Omental fat pad (tissue), 4 donors: ENCODE results near the gene PSMB4. TPM values are rescaled to one million over a fixed set of nuclear protein-coding genes. Genes with fewer than 3 reads are reported as not detected.

Experiments
- ATAC-seq: fragments of 150-250 bp; one replicate; pipeline ENCODE4 v1.9.1; 2016; ENCODE audit warnings: mild to moderate bottlenecking, moderate library complexity; ENCODE audit not compliant: low FRiP score
- DNase-seq: peaks from one replicate; pipeline ENCODE4 v3.0.0-alpha.2; 2019; ENCODE audit warnings: low spot score
- small RNA-seq: library from RNA; depleted of rRNA; stranded (forward); fragments of <200 nt; gene quantifications from one replicate; pipeline ENCODE3, GENCODE V24; 2016
- total RNA-seq, 4 donors: library from RNA; depleted of rRNA; stranded (reverse); fragments of >200 nt; gene quantifications; one replicate each; pipeline ENCODE4 v1.1.0, GENCODE V29; 2016
- TF ChIP-seq, protein P1 (sequence below), 3 donors: fragments of 450-650 bp; IDR thresholded peaks; one replicate each; pipeline ENCODE4 v1.5.1; 2016 to 2017; ENCODE audit warnings: antibody characterized with exemption in 3 of 3, mild to moderate bottlenecking in 3 of 3, moderate library complexity in 2 of 3

The PSMB4 gene
- total RNA-seq, 4 donors from 2014 or later: 218 to 238 (median 231) TPM

DNA sequence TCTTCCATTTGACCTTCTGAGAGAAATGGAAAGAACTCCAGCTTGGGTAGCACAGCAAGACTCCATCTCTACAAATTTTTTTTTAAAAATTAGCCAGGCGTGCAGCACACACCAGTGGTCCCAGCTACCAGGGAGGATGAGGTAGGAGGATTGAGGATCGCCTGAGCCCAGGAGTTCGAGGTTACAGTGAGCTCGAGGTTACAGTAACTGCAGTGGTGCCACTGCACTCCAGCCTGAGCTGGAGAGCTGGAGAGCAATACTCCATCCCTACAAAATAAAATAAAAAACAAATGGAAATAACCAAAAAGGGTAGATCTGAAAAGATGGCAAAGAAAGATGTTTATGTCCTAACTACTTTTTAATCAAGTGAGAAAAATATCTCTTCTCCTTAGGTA lies 45.4 kb downstream of the PSMB4 start:
- DNase-seq (no peak), ATAC-seq (no peak)
- TF ChIP-seq, protein P1, sequence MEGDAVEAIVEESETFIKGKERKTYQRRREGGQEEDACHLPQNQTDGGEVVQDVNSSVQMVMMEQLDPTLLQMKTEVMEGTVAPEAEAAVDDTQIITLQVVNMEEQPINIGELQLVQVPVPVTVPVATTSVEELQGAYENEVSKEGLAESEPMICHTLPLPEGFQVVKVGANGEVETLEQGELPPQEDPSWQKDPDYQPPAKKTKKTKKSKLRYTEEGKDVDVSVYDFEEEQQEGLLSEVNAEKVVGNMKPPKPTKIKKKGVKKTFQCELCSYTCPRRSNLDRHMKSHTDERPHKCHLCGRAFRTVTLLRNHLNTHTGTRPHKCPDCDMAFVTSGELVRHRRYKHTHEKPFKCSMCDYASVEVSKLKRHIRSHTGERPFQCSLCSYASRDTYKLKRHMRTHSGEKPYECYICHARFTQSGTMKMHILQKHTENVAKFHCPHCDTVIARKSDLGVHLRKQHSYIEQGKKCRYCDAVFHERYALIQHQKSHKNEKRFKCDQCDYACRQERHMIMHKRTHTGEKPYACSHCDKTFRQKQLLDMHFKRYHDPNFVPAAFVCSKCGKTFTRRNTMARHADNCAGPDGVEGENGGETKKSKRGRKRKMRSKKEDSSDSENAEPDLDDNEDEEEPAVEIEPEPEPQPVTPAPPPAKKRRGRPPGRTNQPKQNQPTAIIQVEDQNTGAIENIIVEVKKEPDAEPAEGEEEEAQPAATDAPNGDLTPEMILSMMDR (IDR thresholded peaks at IDR 0.05): no peak

DNA sequence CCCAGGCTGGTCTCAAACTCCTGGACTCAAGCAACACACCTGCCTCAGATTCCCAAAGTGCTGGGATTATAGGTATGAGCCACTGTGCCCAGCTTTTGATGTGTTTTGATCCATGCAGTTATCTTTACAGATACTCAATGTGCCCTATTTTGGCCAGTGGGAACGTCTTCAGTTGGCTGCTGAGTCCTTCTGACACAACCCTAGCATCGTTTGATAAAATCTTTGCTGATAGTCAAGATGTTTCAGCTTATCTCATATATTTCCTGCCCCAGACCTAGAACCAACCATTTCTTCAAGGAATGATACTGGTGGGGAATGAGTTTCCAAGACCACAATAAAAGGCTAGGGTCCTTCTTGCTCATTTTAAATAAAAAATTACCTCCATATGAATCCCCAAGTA lies 48.3 kb downstream of the PSMB4 start:
- TF ChIP-seq, protein P1 (IDR thresholded peaks at IDR 0.05): no peak
- ATAC-seq (no peak), DNase-seq (no peak)

Small RNAs within 50 kb of the gene (small RNA-seq; reads per million reads assigned to genes)
- gene RNY4P25: 0.90 reads per million

Other genes with a start within 250 kb of the PSMB4 start
- 10 to 100 TPM in 3 of 4 donors, 1 to 10 TPM in 1; 7.6 to 16.4 (median 13.0) TPM for gene TNFAIP8L2, start 242.9 kb upstream of the PSMB4 start, total RNA-seq
- 10 to 100 TPM in 2 of 4 donors, 1 to 10 TPM in 2; 4.1 to 11.0 (median 9.8) TPM for gene LYSMD1, start 233.7 kb upstream of the PSMB4 start, total RNA-seq
- 10 to 100 TPM; 12.0 to 24.7 (median 20.7) TPM for gene SCNM1, start 233.4 kb upstream of the PSMB4 start, total RNA-seq
- gene TMOD4, start 223.6 kb upstream of the PSMB4 start, total RNA-seq: 1 to 10 TPM in 1 of 4 donors, not detected in 3; 1.9 TPM
- 10 to 100 TPM; 24.0 to 26.1 (median 24.6) TPM for gene VPS72, start 209.4 kb upstream of the PSMB4 start, total RNA-seq
- gene PIP5K1A, start 201.0 kb upstream of the PSMB4 start, total RNA-seq: 10 to 100 TPM; 31.5 to 94.2 (median 59.4) TPM
- 100 to 1,000 TPM in 3 of 4 donors, 10 to 100 TPM in 1; 96.4 to 148 (median 131) TPM for gene PSMD4, start 144.8 kb upstream of the PSMB4 start, total RNA-seq
- 10 to 100 TPM; 10.1 to 15.3 (median 14.2) TPM for gene ZNF687, start 117.3 kb upstream of the PSMB4 start, total RNA-seq
- 100 to 1,000 TPM in 1 of 4 donors, 10 to 100 TPM in 3; 80.4 to 109 (median 87.2) TPM for gene PI4KB, start 72.2 kb upstream of the PSMB4 start, total RNA-seq
- gene RFX5, start 52.3 kb upstream of the PSMB4 start, total RNA-seq: 10 to 100 TPM; 20.1 to 50.6 (median 24.4) TPM
- 100 to 1,000 TPM in 2 of 4 donors, 10 to 100 TPM in 2; 35.7 to 190 (median 128) TPM for gene SELENBP1, start 26.9 kb upstream of the PSMB4 start, total RNA-seq
- 10 to 100 TPM; 32.9 to 60.8 (median 40.1) TPM for gene POGZ, start 59.9 kb downstream of the PSMB4 start, total RNA-seq
- 10 to 100 TPM in 2 of 4 donors, 1 to 10 TPM in 1, under 1 TPM in 1; 0.32 to 44.6 (median 8.0) TPM for gene CGN, start 111.8 kb downstream of the PSMB4 start, total RNA-seq
- 10 to 100 TPM in 1 of 4 donors, 1 to 10 TPM in 3; 5.0 to 12.8 (median 7.7) TPM for gene TUFT1, start 140.7 kb downstream of the PSMB4 start, total RNA-seq
- gene SNX27, start 212.5 kb downstream of the PSMB4 start, total RNA-seq: 10 to 100 TPM; 21.3 to 41.9 (median 33.6) TPM